ENCODE measurements around the gene MAP4K4.

The MAP4K4 gene

GRCh38 chr2:101815154-101815553, 117.6 kb downstream of the MAP4K4 start:
- Histone ChIP-seq H3K27ac (no peak overlapping the region), H3K9me3 (no peaks in the 10 kb centered on the region), H3K4me3 (no peak overlapping the region), H3K27me3 (no peaks in the 10 kb centered on the region), H3K4me1 (peaks cover 0 to 55% (median 9%) of the 10 kb centered on the region in 4 donors), H3K36me3 (no peaks in the 10 kb centered on the region)
- intact Hi-C loops (cut with DNase I; ENCODE audit: low total_unique reads), result no loop called here
- DNase-seq, result no peak
- TF ChIP-seq CTCF (IDR thresholded peaks at IDR 0.05), result no peak

- no peak for TF ChIP-seq CTCF (IDR thresholded peaks at IDR 0.05)
- H3K4me1 ChIP-seq, result peaks cover 0 to 57% (median 10%) of the 10 kb centered on the region in 4 donors
- H3K36me3 ChIP-seq, result no peaks in the 10 kb centered on the region
- intact Hi-C loops (cut with DNase I; ENCODE audit: low total_unique reads), result no loop called here
- H3K4me3 ChIP-seq, result no peak overlapping the region
- no peak for DNase-seq
- H3K9me3 ChIP-seq, result no peaks in the 10 kb centered on the region
- H3K27me3 ChIP-seq, result no peaks in the 10 kb centered on the region
- no peak overlapping the region for H3K27ac ChIP-seq
These were observed 118.4 kb downstream of the MAP4K4 start for GRCh38 chr2:101815739-101816391.

- Histone ChIP-seq H3K27ac (no peak overlapping the region), H3K27me3 (no peaks in the 10 kb centered on the region), H3K9me3 (no peaks in the 10 kb centered on the region), H3K4me1 (peaks cover 0 to 54% (median 10%) of the 10 kb centered on the region in 4 donors), H3K36me3 (no peaks in the 10 kb centered on the region), H3K4me3 (no peak overlapping the region)
- intact Hi-C loops (cut with DNase I; ENCODE audit: low total_unique reads), result no loop called here
- no peak for DNase-seq
- TF ChIP-seq CTCF (IDR thresholded peaks at IDR 0.05), result no peak
These were observed 119.1 kb downstream of the MAP4K4 start for GRCh38 chr2:101816598-101816997.

GRCh38 chr2:101817481-101817880, 120.0 kb downstream of the MAP4K4 start:
- Histone ChIP-seq H3K9me3 (no peaks in the 10 kb centered on the region), H3K27ac (no peak overlapping the region), H3K27me3 (no peaks in the 10 kb centered on the region), H3K36me3 (no peaks in the 10 kb centered on the region), H3K4me3 (no peak overlapping the region), H3K4me1 (peaks cover 0 to 53% (median 10%) of the 10 kb centered on the region in 4 donors)
- no peak for TF ChIP-seq CTCF (IDR thresholded peaks at IDR 0.05)
- intact Hi-C loops (cut with DNase I; ENCODE audit: low total_unique reads), result no loop called here
- no peak for DNase-seq

GRCh38 chr2:101818531-101819451, 121.3 kb downstream of the MAP4K4 start:
- H3K4me3 ChIP-seq, result no peak overlapping the region
- H3K36me3 ChIP-seq, result no peaks in the 10 kb centered on the region
- no peak for TF ChIP-seq CTCF (IDR thresholded peaks at IDR 0.05)
- no peak for DNase-seq
- peaks cover 0 to 58% (median 15%) of the 10 kb centered on the region in 4 donors for H3K4me1 ChIP-seq
- intact Hi-C loops (cut with DNase I; ENCODE audit: low total_unique reads), result no loop called here
- H3K9me3 ChIP-seq, result no peaks in the 10 kb centered on the region
- no peak overlapping the region for H3K27ac ChIP-seq
- no peaks in the 10 kb centered on the region for H3K27me3 ChIP-seq
